Mesendoderm (in vitro differentiated cells): ENCODE results near the gene ROBO1. TPM values are rescaled to one million over a fixed set of nuclear protein-coding genes. Genes with fewer than 3 reads are reported as not detected.

Source experiments
- DNase-seq: peaks from one replicate; pipeline ENCODE4 v3.0.0; 2013
- H2AK5ac ChIP-seq: 2 replicates; pipeline ENCODE4 v1.6.1; 2013; ENCODE audit warnings: low read length, inconsistent platforms
- H2BK120ac ChIP-seq: 2 replicates; pipeline ENCODE4 v1.6.1; 2013; ENCODE audit warnings: low read depth, mild to moderate bottlenecking, low read length, moderate library complexity, mixed read lengths
- H2BK15ac ChIP-seq: replicated peaks from 2 replicates; pipeline ENCODE4 v1.6.1; 2013; ENCODE audit warnings: low read depth, mild to moderate bottlenecking, moderate library complexity
- H2BK5ac ChIP-seq: 2 replicates; pipeline ENCODE4 v1.6.1; 2013; ENCODE audit warnings: low read length, inconsistent platforms
- H3K18ac ChIP-seq: 2 replicates; pipeline ENCODE4 v1.6.1; 2013; ENCODE audit warnings: mild to moderate bottlenecking, low read length, mixed read lengths
- H3K23ac ChIP-seq: one replicate; pipeline ENCODE4 v1.6.1; 2013; ENCODE audit warnings: low read length
- H3K27ac ChIP-seq: 2 replicates; pipeline ENCODE4 v1.5.1; 2013; ENCODE audit warnings: low read depth, mild to moderate bottlenecking, inconsistent platforms, low read length, moderate library complexity
- H3K27me3 ChIP-seq: 2 replicates; pipeline ENCODE4 v1.6.1; 2013; ENCODE audit warnings: low read length, control low read depth, mild to moderate bottlenecking, inconsistent platforms; ENCODE audit not compliant: insufficient read depth, poor library complexity
- H3K36me3 ChIP-seq: 2 replicates; pipeline ENCODE4 v1.6.1; 2013; ENCODE audit warnings: low read length, inconsistent platforms; ENCODE audit not compliant: control insufficient read depth, insufficient read depth
- H3K4ac ChIP-seq: one replicate; pipeline ENCODE4 v1.6.1; 2013; ENCODE audit warnings: low read depth, mild to moderate bottlenecking, low read length, moderate library complexity
- H3K4me1 ChIP-seq: 2 replicates; pipeline ENCODE4 v1.6.1; 2013; ENCODE audit warnings: low read depth, low read length, inconsistent platforms; ENCODE audit not compliant: control insufficient read depth
- H3K4me2 ChIP-seq: 2 replicates; pipeline ENCODE4 v1.6.1; 2013; ENCODE audit warnings: low read length
- H3K4me3 ChIP-seq: 2 replicates; pipeline ENCODE4 v1.5.1; 2013; ENCODE audit warnings: mild to moderate bottlenecking, low read length
- H3K56ac ChIP-seq: one replicate; pipeline ENCODE4 v1.6.1; 2013; ENCODE audit warnings: low read length
- H3K79me1 ChIP-seq: 2 replicates; pipeline ENCODE4 v1.6.1; 2013; ENCODE audit warnings: low read length, inconsistent platforms
- H3K79me2 ChIP-seq: 2 replicates; pipeline ENCODE4 v1.6.1; 2013; ENCODE audit warnings: mild to moderate bottlenecking, low read length; ENCODE audit not compliant: control insufficient read depth, insufficient read depth
- H3K9ac ChIP-seq: 2 replicates; pipeline ENCODE4 v1.6.1; 2013; ENCODE audit warnings: low read length, inconsistent platforms
- H4K5ac ChIP-seq: one replicate; pipeline ENCODE4 v1.6.1; 2013; ENCODE audit warnings: low read length
- H4K8ac ChIP-seq: one replicate; pipeline ENCODE4 v1.6.1; 2013; ENCODE audit warnings: low read depth, mild to moderate bottlenecking, control low read depth, low read length, moderate library complexity
- WGBS: extraction: QIAGEN DNeasy Blood & Tissue Kit; methylation state at CpG from one replicate; pipeline ENCODE4 v1.1.7; 2013; ENCODE audit warnings: low lambda C conversion rate, missing lambda C conversion rate; ENCODE audit not compliant: insufficient coverage; ENCODE audit errors: extremely low coverage; 5-methylcytosine and 5-hydroxymethylcytosine counted together
- small RNA-seq: library from polyadenylated mRNA; stranded (forward); fragments of <200 nt; extraction: miRNeasy Mini kit (QIAGEN cat#:217004); gene quantifications from one replicate; pipeline ENCODE3, GENCODE V24; 2013; ENCODE audit not compliant: insufficient read depth

Gene ROBO1

DNA sequence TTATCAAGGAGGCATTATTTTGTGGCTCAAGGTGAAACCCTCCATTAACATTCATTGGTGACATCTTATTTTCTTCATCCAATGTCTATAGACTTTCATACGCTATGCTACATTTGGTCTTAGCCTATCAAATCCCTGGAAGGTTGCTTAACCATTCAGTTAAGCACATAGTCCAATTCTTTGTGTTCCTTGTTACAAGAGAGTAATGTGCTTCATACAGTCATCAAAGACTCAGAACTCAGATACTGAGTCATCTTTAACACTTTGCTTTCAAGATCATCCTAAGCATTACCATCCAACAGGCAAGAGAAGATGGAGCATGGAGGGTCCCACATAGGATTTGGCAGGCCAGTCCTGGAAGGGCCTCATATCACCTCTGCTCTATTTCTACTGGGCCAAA lies 1202.1 kb downstream of the ROBO1 start:
- H2BK15ac ChIP-seq: peak overlapping the region; percentile 25
- WGBS: no CpG with 5 or more reads among the region's 1 CpG
- no peak overlapping the region for H3K9ac ChIP-seq
- H3K4me2 ChIP-seq: no peak overlapping the region
- H3K23ac ChIP-seq: no peak overlapping the region
- H3K4me3 ChIP-seq: no peak overlapping the region
- no peak overlapping the region for H4K8ac ChIP-seq
- no peak overlapping the region for H2BK120ac ChIP-seq
- H3K79me1 ChIP-seq: no peaks in the 10 kb centered on the region
- no peak overlapping the region for H3K4ac ChIP-seq
- H3K18ac ChIP-seq: no peak overlapping the region
- no peaks in the 10 kb centered on the region for H3K27me3 ChIP-seq
- H3K27ac ChIP-seq: no peak overlapping the region
- H3K79me2 ChIP-seq: no peaks in the 10 kb centered on the region
- H3K36me3 ChIP-seq: no peaks in the 10 kb centered on the region
- no peak overlapping the region for H2BK5ac ChIP-seq
- no peak overlapping the region for H4K5ac ChIP-seq
- DNase-seq: no peak
- no peak overlapping the region for H3K56ac ChIP-seq
- no peak overlapping the region for H2AK5ac ChIP-seq
- no peaks in the 10 kb centered on the region for H3K4me1 ChIP-seq

DNA sequence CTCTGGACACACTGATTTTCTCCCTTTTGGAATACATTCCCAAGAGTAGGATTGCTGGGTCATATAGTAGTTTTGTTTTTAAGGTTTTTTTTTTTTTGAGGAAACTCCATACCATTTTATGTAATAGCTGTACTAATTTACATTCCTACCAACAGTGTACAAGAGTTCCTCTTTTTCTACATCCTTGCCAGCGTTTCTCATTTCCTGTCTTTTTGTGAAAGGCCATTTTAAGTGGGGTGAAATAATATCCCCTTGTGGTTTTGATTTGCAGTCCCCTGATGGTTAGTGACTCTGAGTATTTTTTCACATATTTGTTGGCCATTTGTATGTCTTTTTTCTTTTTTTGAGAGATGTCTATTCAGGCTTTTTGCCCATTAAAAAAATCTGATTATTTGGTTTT lies 1205.5 kb downstream of the ROBO1 start:
- Histone ChIP-seq H3K27ac (no peak overlapping the region), H4K8ac (no peak overlapping the region), H3K4me2 (no peak overlapping the region), H3K18ac (no peak overlapping the region), H3K23ac (no peak overlapping the region), H2AK5ac (no peak overlapping the region), H3K4ac (no peak overlapping the region), H3K27me3 (no peaks in the 10 kb centered on the region), H3K56ac (no peak overlapping the region), H3K4me1 (no peaks in the 10 kb centered on the region), H3K79me2 (no peaks in the 10 kb centered on the region), H2BK120ac (no peak overlapping the region), H3K9ac (no peak overlapping the region), H4K5ac (no peak overlapping the region), H3K79me1 (no peaks in the 10 kb centered on the region), H2BK5ac (no peak overlapping the region), H3K36me3 (no peaks in the 10 kb centered on the region), H2BK15ac (no peak overlapping the region), H3K4me3 (no peak overlapping the region)
- no CpG with 5 or more reads among the region's 1 CpG for WGBS
- no peak for DNase-seq

Small RNA genes within 50 kb of the gene (small RNA-seq; reads per million reads assigned to genes)
- gene MIR3923 (not detected), gene RN7SL751P (not detected)
